Epithelial cell of proximal tubule (primary cell): ENCODE data around the gene ACSF3. TPM values are rescaled to one million over a fixed set of nuclear protein-coding genes. Genes with fewer than 3 reads are reported as not detected.

ENCODE experiments used
- DNase-seq: peaks from one replicate; pipeline ENCODE4 v3.0.0-alpha.2; 2011; ENCODE audit warnings: low read depth
- H3K4me3 ChIP-seq: 2 replicates; pipeline ENCODE4 v1.5.1; 2011; ENCODE audit warnings: low read depth, mild to moderate bottlenecking, low read length
- CTCF ChIP-seq: conservative IDR thresholded peaks from 2 replicates; pipeline ENCODE4 v1.5.1; 2012; ENCODE audit warnings: low read depth, mild to moderate bottlenecking, low read length
- total RNA-seq: library from RNA; depleted of rRNA; stranded (reverse); fragments of >200 nt; gene quantifications from 2 replicates; pipeline ENCODE4 v1.2.3, GENCODE V29; 2015

The ACSF3 gene
- total RNA-seq, 1 donor from 2014 or later: 16.5 TPM

GRCh38 chr16:89101303-89102040 is 7.8 kb downstream of the ACSF3 start:
- DNase-seq: no peak

GRCh38 chr16:89102041-89102471 is 8.4 kb downstream of the ACSF3 start:
- no peak for TF ChIP-seq CTCF
- no peak overlapping the region for H3K4me3 ChIP-seq
- DNase-seq: no peak

More at GRCh38 chr16:89101303-89102040, 7.8 kb downstream of the ACSF3 start:
- no peak for TF ChIP-seq CTCF
- H3K4me3 ChIP-seq: no peak overlapping the region

- no peak for TF ChIP-seq CTCF
- no peak for DNase-seq
- H3K4me3 ChIP-seq: no peak overlapping the region
Measured at GRCh38 chr16:89102481-89103073, 8.9 kb downstream of the ACSF3 start.

- no peak for TF ChIP-seq CTCF
- DNase-seq: no peak
- H3K4me3 ChIP-seq: no peak overlapping the region
Measured at GRCh38 chr16:89103156-89103555, 9.5 kb downstream of the ACSF3 start.

- DNase-seq: no peak
- no peak for TF ChIP-seq CTCF
- no peak overlapping the region for H3K4me3 ChIP-seq
Measured at GRCh38 chr16:89103781-89104180, 10.1 kb downstream of the ACSF3 start.

- DNase-seq: no peak
- no peak for TF ChIP-seq CTCF
- H3K4me3 ChIP-seq: no peak overlapping the region
Measured at GRCh38 chr16:89104303-89104702, 10.7 kb downstream of the ACSF3 start.

- DNase-seq: no peak
- no peak overlapping the region for H3K4me3 ChIP-seq
- no peak for TF ChIP-seq CTCF
Measured at GRCh38 chr16:89104930-89105571, 11.4 kb downstream of the ACSF3 start.
